Measurements from ENCODE around the gene IDH3A.

DNA sequence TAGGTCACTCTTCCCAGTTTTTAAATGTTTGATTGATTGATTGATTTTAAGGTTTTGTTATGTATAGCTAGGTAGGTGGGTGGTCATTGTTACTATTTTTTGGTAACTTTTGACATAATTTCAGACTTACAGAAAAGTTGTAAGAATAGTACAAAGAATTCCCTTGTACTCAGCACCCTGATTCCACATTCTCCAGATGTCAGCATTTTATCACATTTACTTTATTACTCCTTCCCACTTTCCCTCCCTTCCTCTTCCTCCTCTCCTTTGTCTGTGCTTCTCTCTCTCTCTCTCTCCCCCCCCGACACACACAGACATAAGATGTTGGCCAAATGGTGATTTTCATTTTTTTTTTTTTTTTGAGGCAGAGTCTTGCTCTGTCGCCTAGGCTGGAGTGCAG, 14.8 kb downstream of the IDH3A start:
- TF ChIP-seq, protein P1, sequence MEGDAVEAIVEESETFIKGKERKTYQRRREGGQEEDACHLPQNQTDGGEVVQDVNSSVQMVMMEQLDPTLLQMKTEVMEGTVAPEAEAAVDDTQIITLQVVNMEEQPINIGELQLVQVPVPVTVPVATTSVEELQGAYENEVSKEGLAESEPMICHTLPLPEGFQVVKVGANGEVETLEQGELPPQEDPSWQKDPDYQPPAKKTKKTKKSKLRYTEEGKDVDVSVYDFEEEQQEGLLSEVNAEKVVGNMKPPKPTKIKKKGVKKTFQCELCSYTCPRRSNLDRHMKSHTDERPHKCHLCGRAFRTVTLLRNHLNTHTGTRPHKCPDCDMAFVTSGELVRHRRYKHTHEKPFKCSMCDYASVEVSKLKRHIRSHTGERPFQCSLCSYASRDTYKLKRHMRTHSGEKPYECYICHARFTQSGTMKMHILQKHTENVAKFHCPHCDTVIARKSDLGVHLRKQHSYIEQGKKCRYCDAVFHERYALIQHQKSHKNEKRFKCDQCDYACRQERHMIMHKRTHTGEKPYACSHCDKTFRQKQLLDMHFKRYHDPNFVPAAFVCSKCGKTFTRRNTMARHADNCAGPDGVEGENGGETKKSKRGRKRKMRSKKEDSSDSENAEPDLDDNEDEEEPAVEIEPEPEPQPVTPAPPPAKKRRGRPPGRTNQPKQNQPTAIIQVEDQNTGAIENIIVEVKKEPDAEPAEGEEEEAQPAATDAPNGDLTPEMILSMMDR (conservative IDR thresholded peaks at IDR 0.05; ENCODE audit: low read length), result no peak
- no peak for TF ChIP-seq EZH2phosphoT487 (IDR thresholded peaks at IDR 0.05; ENCODE audit: borderline replicate concordance, low read depth, low read length)
